ENCODE measurements around the gene CYBB.

- TF ChIP-seq, protein P1, sequence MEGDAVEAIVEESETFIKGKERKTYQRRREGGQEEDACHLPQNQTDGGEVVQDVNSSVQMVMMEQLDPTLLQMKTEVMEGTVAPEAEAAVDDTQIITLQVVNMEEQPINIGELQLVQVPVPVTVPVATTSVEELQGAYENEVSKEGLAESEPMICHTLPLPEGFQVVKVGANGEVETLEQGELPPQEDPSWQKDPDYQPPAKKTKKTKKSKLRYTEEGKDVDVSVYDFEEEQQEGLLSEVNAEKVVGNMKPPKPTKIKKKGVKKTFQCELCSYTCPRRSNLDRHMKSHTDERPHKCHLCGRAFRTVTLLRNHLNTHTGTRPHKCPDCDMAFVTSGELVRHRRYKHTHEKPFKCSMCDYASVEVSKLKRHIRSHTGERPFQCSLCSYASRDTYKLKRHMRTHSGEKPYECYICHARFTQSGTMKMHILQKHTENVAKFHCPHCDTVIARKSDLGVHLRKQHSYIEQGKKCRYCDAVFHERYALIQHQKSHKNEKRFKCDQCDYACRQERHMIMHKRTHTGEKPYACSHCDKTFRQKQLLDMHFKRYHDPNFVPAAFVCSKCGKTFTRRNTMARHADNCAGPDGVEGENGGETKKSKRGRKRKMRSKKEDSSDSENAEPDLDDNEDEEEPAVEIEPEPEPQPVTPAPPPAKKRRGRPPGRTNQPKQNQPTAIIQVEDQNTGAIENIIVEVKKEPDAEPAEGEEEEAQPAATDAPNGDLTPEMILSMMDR (IDR thresholded peaks at IDR 0.05): no peak
- TF ChIP-seq SIN3A (IDR thresholded peaks at IDR 0.05; ENCODE audit: borderline replicate concordance, insufficient read depth, low read depth, low read length): no peak
Observed at GRCh38 chrX:37816766-37817165, 36.9 kb downstream of the CYBB start.

Data from Panc1 (cell line).